Colon (tissue), 2 donors: ENCODE measurements around the gene RNASE13.
"Not testable (repeated sequence)": the region's sequence is repeated elsewhere in the genome, so short reads cannot be mapped to it uniquely, and the experiment has no call there.

Experiments used
- FAIRE-seq: peaks from 2 replicates; lab custom pipeline; 2012; peaks lifted over from hg19 to GRCh38; lab: Jason Lieb, UNC
- donor health status: control.
- donor health status: control.

Gene RNASE13

GRCh38 chr14:20988717-20989470 is 45.7 kb downstream of the RNASE13 start:
- FAIRE-seq, result no peak

DNA sequence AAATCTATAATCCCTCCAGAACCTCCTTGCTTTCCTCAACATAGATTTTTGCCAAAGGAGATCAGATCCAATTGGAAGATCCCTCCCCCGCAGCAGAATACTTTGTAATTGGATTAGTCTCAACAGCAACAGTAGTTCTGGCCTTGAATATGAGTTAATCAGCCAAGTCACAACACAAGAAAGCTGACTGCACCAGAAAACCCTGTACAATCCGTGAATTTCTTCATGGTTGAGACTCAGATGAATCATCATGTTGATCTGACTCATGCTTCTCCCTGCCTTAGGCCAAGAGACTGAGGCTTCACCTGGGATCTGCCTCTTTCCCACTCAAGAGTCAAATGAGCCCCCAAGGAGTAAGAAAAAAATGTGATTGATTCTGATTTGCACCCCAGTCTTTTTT is 47.8 kb downstream of the RNASE13 start:
- no peak for FAIRE-seq

GRCh38 chr14:20985650-20986049 is 49.0 kb downstream of the RNASE13 start:
- not testable (repeated sequence) for FAIRE-seq
